ENCODE measurements around the gene SEMA4D.

- TF ChIP-seq, protein P1, sequence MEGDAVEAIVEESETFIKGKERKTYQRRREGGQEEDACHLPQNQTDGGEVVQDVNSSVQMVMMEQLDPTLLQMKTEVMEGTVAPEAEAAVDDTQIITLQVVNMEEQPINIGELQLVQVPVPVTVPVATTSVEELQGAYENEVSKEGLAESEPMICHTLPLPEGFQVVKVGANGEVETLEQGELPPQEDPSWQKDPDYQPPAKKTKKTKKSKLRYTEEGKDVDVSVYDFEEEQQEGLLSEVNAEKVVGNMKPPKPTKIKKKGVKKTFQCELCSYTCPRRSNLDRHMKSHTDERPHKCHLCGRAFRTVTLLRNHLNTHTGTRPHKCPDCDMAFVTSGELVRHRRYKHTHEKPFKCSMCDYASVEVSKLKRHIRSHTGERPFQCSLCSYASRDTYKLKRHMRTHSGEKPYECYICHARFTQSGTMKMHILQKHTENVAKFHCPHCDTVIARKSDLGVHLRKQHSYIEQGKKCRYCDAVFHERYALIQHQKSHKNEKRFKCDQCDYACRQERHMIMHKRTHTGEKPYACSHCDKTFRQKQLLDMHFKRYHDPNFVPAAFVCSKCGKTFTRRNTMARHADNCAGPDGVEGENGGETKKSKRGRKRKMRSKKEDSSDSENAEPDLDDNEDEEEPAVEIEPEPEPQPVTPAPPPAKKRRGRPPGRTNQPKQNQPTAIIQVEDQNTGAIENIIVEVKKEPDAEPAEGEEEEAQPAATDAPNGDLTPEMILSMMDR (IDR thresholded peaks at IDR 0.05 in 4 of 5, conservative IDR thresholded peaks at IDR 0.05 in 1 of 5): no peak
- no peak for TF ChIP-seq POLR2A (IDR thresholded peaks at IDR 0.05)
Measured at GRCh38 chr9:89502671-89503070, 4.8 kb upstream of the SEMA4D start.

All from gastrocnemius medialis (tissue), 4 donors.